Activated CD4-positive, alpha-beta T cell treated with anti-CD3 and anti-CD28 coated beads for 36 hours (primary cell): ENCODE results near the gene REN. TPM values are rescaled to one million over a fixed set of nuclear protein-coding genes. Genes with fewer than 3 reads are reported as not detected.
A peak's percentile ranks its signal among the peaks of the same experiment; 100 is the strongest.

Source experiments
- ATAC-seq: fragments of 200-7000 bp; cut with Tn5 transposase; one replicate; pipeline ENCODE4 v1.10.0; 2021; ENCODE audit warnings: mild to moderate bottlenecking, moderate library complexity
- CTCF ChIA-PET: fragments of 350-600 bp; sonication (Branson Sonifier 250); formaldehyde crosslinking; loops from one replicate; lab custom pipeline; 2021; ENCODE audit warnings: antibody characterized with exemption; lab: Charles Lee
- POLR2A ChIA-PET: fragments of 350-600 bp; sonication (Branson Sonifier 250); formaldehyde crosslinking; loops from one replicate; lab custom pipeline; 2021; ENCODE audit warnings: antibody characterized with exemption, inconsistent platforms; lab: Charles Lee
- DNase-seq: peaks from one replicate; pipeline ENCODE4 v3.0.0-alpha.2; 2020
- H3K27ac Mint-ChIP-seq: one replicate; pipeline ENCODE4 v1.8.0; 2021; ENCODE audit warnings: mixed read lengths
- H3K27me3 Mint-ChIP-seq: one replicate; pipeline ENCODE4 v1.8.0; 2021; ENCODE audit warnings: mixed read lengths
- H3K36me3 Mint-ChIP-seq: one replicate; pipeline ENCODE4 v1.8.0; 2021; ENCODE audit warnings: low read depth, mixed read lengths
- H3K4me1 Mint-ChIP-seq: one replicate; pipeline ENCODE4 v1.8.0; 2021; ENCODE audit warnings: mixed read lengths
- H3K4me3 Mint-ChIP-seq: one replicate; pipeline ENCODE4 v1.8.0; 2021; ENCODE audit warnings: mild to moderate bottlenecking, moderate library complexity, mixed read lengths
- H3K9me3 Mint-ChIP-seq: one replicate; pipeline ENCODE4 v1.8.0; 2021; ENCODE audit warnings: low read depth, mixed read lengths
- intact Hi-C, 2 experiments: fragments of 100-400 bp; cut with DNase I in 1 of 2; cut with micrococcal nuclease in 1 of 2; formaldehyde crosslinking; loops; one replicate each; pipeline versions ENCODE4 v1.14.2 to v1.15.1; 2022 to 2024; cut with DNase I, micrococcal nuclease
- total RNA-seq, 2 experiments: library from RNA; stranded (reverse); gene quantifications; one replicate each; pipeline ENCODE4 v1.2.3, GENCODE V29; 2021

The REN gene
- total RNA-seq, 2 experiments from 2014 or later: not detected

GRCh38 chr1:204190212-204191211 is 24.4 kb upstream of the REN start:
- Mint-ChIP-seq H3K9me3 (no peaks in the 10 kb centered on the region), H3K4me1 (peaks cover 16% of the 10 kb centered on the region), H3K4me3 (no peak overlapping the region), H3K36me3 (no peaks in the 10 kb centered on the region), H3K27me3 (peaks cover 34% of the 10 kb centered on the region), H3K27ac (no peak overlapping the region)
- POLR2A ChIA-PET: no interaction called here
- intact Hi-C loops: no loop called here
- CTCF ChIA-PET: interaction anchor here (0.6 to 3.0 kb wide), 6 partner anchors 16 to 1017 kb away, joined by 3 to 17 read pairs (median 4); no protein-coding TSS in a partner anchor
- ATAC-seq (peak; percentile 55), DNase-seq (peak; percentile 46)

- no peaks in the 10 kb centered on the region for H3K36me3 Mint-ChIP-seq
- ATAC-seq: peak; percentile 80
- CTCF ChIA-PET: interaction anchor here (0.6 to 1.8 kb wide), 6 partner anchors 10 to 175 kb away, joined by 3 to 9 read pairs (median 4); no protein-coding TSS in a partner anchor
- no peaks in the 10 kb centered on the region for H3K9me3 Mint-ChIP-seq
- H3K27ac Mint-ChIP-seq: no peak overlapping the region
- POLR2A ChIA-PET: no interaction called here
- intact Hi-C loops: no loop called here
- no peak overlapping the region for H3K4me3 Mint-ChIP-seq
- H3K27me3 Mint-ChIP-seq: peaks cover 36% of the 10 kb centered on the region
- H3K4me1 Mint-ChIP-seq: peaks cover 10% of the 10 kb centered on the region
- peak; percentile 41 for DNase-seq
These were observed 23.0 kb upstream of the REN start for GRCh38 chr1:204188959-204189639.

GRCh38 chr1:204186597-204186996 is 20.5 kb upstream of the REN start:
- Mint-ChIP-seq H3K9me3 (no peaks in the 10 kb centered on the region), H3K4me1 (peaks cover 10% of the 10 kb centered on the region), H3K27me3 (peaks cover 34% of the 10 kb centered on the region), H3K36me3 (no peaks in the 10 kb centered on the region), H3K4me3 (no peak overlapping the region), H3K27ac (no peak overlapping the region)
- ChIA-PET POLR2A (no interaction called here), CTCF (no interaction called here)
- ATAC-seq: no peak
- intact Hi-C loops: no loop called here
- DNase-seq: no peak

- H3K27ac Mint-ChIP-seq: no peak overlapping the region
- CTCF ChIA-PET: interaction anchor here (1.0 to 1.6 kb wide), 2 partner anchors 13 to 200 kb away, joined by 3 to 4 read pairs; no protein-coding TSS in a partner anchor
- POLR2A ChIA-PET: no interaction called here
- peaks cover 3% of the 10 kb centered on the region for H3K27me3 Mint-ChIP-seq
- intact Hi-C loops: no loop called here
- H3K4me3 Mint-ChIP-seq: no peak overlapping the region
- no peaks in the 10 kb centered on the region for H3K9me3 Mint-ChIP-seq
- no peaks in the 10 kb centered on the region for H3K36me3 Mint-ChIP-seq
- no peak for DNase-seq
- no peaks in the 10 kb centered on the region for H3K4me1 Mint-ChIP-seq
- no peak for ATAC-seq
These were observed 15.0 kb upstream of the REN start for GRCh38 chr1:204181116-204181515.

- Mint-ChIP-seq H3K36me3 (no peaks in the 10 kb centered on the region), H3K4me1 (no peaks in the 10 kb centered on the region), H3K27me3 (peaks cover 3% of the 10 kb centered on the region), H3K4me3 (no peak overlapping the region), H3K9me3 (no peaks in the 10 kb centered on the region), H3K27ac (no peak overlapping the region)
- ChIA-PET POLR2A (interaction anchor here (0.6 kb wide), 2 partner anchors 269 to 306 kb away, joined by 3 to 6 read pairs; no protein-coding TSS in a partner anchor), CTCF (interaction anchor here (0.8 to 1.6 kb wide), 4 partner anchors 12 to 323 kb away, joined by 3 to 4 read pairs (median 3); no protein-coding TSS in a partner anchor)
- no peak for ATAC-seq
- no peak for DNase-seq
- intact Hi-C loops: no loop called here
These were observed 14.0 kb upstream of the REN start for GRCh38 chr1:204180133-204180532.

GRCh38 chr1:204178487-204179281 is 12.5 kb upstream of the REN start:
- CTCF ChIA-PET: interaction anchor here (0.9 kb wide), 2 partner anchors 10 to 220 kb away, joined by 3 to 7 read pairs; no protein-coding TSS in a partner anchor
- H3K4me1 Mint-ChIP-seq: no peaks in the 10 kb centered on the region
- POLR2A ChIA-PET: no interaction called here

GRCh38 chr1:204177133-204177532 is 11.0 kb upstream of the REN start:
- DNase-seq: no peak
- intact Hi-C loops: no loop called here
- CTCF ChIA-PET: interaction anchor here (0.9 to 2.1 kb wide), 2 partner anchors 14 to 30 kb away, joined by 3 to 5 read pairs; no protein-coding TSS in a partner anchor
- Mint-ChIP-seq H3K36me3 (no peaks in the 10 kb centered on the region), H3K27me3 (peaks cover 4% of the 10 kb centered on the region), H3K9me3 (peaks cover under 1% of the 10 kb centered on the region), H3K4me3 (no peak overlapping the region), H3K27ac (no peak overlapping the region), H3K4me1 (no peaks in the 10 kb centered on the region)
- POLR2A ChIA-PET: no interaction called here
- no peak for ATAC-seq

More at GRCh38 chr1:204178487-204179281, 12.5 kb upstream of the REN start:
- Mint-ChIP-seq H3K4me3 (no peak overlapping the region), H3K36me3 (no peaks in the 10 kb centered on the region), H3K9me3 (no peaks in the 10 kb centered on the region), H3K27me3 (peaks cover 3% of the 10 kb centered on the region), H3K27ac (no peak overlapping the region)
- ATAC-seq: no peak
- DNase-seq: no peak
- intact Hi-C loops: no loop called here

GRCh38 chr1:204176049-204176448 is 9.9 kb upstream of the REN start:
- H3K36me3 Mint-ChIP-seq: peaks cover 3% of the 10 kb centered on the region
- H3K27me3 Mint-ChIP-seq: peaks cover 4% of the 10 kb centered on the region
- H3K4me1 Mint-ChIP-seq: no peaks in the 10 kb centered on the region
- no peak overlapping the region for H3K27ac Mint-ChIP-seq
- no peak for DNase-seq
- intact Hi-C loops: no loop called here
- peaks cover 6% of the 10 kb centered on the region for H3K9me3 Mint-ChIP-seq
- H3K4me3 Mint-ChIP-seq: no peak overlapping the region
- POLR2A ChIA-PET: no interaction called here
- CTCF ChIA-PET: interaction anchor here (2.1 kb wide), 1 partner anchor 13 kb away, joined by 5 read pairs; no protein-coding TSS in a partner anchor
- ATAC-seq: no peak

GRCh38 chr1:204174958-204175357 is 8.8 kb upstream of the REN start:
- Mint-ChIP-seq H3K4me1 (no peaks in the 10 kb centered on the region), H3K9me3 (peaks cover 16% of the 10 kb centered on the region), H3K36me3 (peaks cover 6% of the 10 kb centered on the region), H3K27ac (no peak overlapping the region), H3K4me3 (no peak overlapping the region), H3K27me3 (peaks cover 4% of the 10 kb centered on the region)
- ChIA-PET CTCF (interaction anchor here (1.3 to 1.8 kb wide), 2 partner anchors 15 to 32 kb away, joined by 3 to 5 read pairs; no protein-coding TSS in a partner anchor), POLR2A (no interaction called here)
- ATAC-seq (no peak), DNase-seq (no peak)
- intact Hi-C loops: no loop called here

- intact Hi-C loops: no loop called here
- peaks cover 6% of the 10 kb centered on the region for H3K36me3 Mint-ChIP-seq
- no peak for ATAC-seq
- H3K4me1 Mint-ChIP-seq: no peaks in the 10 kb centered on the region
- ChIA-PET POLR2A (no interaction called here), CTCF (interaction anchor here (1.2 to 1.4 kb wide), 2 partner anchors 9 to 20 kb away, joined by 3 to 6 read pairs; no protein-coding TSS in a partner anchor)
- H3K27ac Mint-ChIP-seq: no peak overlapping the region
- H3K27me3 Mint-ChIP-seq: peaks cover 4% of the 10 kb centered on the region
- peaks cover 24% of the 10 kb centered on the region for H3K9me3 Mint-ChIP-seq
- no peak for DNase-seq
- no peak overlapping the region for H3K4me3 Mint-ChIP-seq
These were observed 6.4 kb upstream of the REN start for GRCh38 chr1:204172404-204173029.
